Measurements from ENCODE around the gene PCDH10. TPM values are rescaled to one million over a fixed set of nuclear protein-coding genes. Genes with fewer than 3 reads are reported as not detected.

PCDH10 gene
- total and polyA plus RNA-seq, 2 donors (not counting 3 experiments of a cell fraction or from before 2014, with no cell fraction given): 56.5 to 91.0 TPM

GRCh38 chr4:133131829-133132460 lies 17.1 kb upstream of the PCDH10 start:
- Histone ChIP-seq H3K9ac (replicated peaks; ENCODE audit: extremely low read depth, insufficient read depth, low read length) (no peak overlapping the region), H3K27me3 (ENCODE audit: control insufficient read depth in 2 of 2, insufficient read depth in 2 of 2, low read length in 2 of 2) (no peaks in the 10 kb centered on the region), H3K9me1 (replicated peaks; ENCODE audit: control insufficient read depth, extremely low read depth, insufficient read depth, low read length) (no peaks in the 10 kb centered on the region), H3K27ac (ENCODE audit: insufficient read depth, low read depth, low read length) (no peak overlapping the region), H3K4me1 (ENCODE audit: control insufficient read depth, extremely low read depth, insufficient read depth, low read length) (peaks cover 17% of the 10 kb centered on the region), H3K36me3 (ENCODE audit: control insufficient read depth in 2 of 2, extremely low read depth in 1 of 2, insufficient read depth in 2 of 2, low read length in 2 of 2) (no peaks in the 10 kb centered on the region), H3K79me2 (ENCODE audit: control insufficient read depth, insufficient read depth, low read length) (no peaks in the 10 kb centered on the region), H4K20me1 (replicated peaks; ENCODE audit: control insufficient read depth, extremely low read depth, insufficient read depth, low read length) (no peaks in the 10 kb centered on the region), H2AFZ (ENCODE audit: low read depth, low read length) (peak overlapping the region; percentile 51), H3K9me3 (replicated peaks; ENCODE audit: control insufficient read depth, insufficient read depth, low read length) (no peaks in the 10 kb centered on the region), H3K4me2 (ENCODE audit: insufficient read depth, low read length) (no peak overlapping the region), H3K4me3 (replicated peaks in 1 of 3; ENCODE audit: insufficient read depth in 1 of 3, low read depth in 1 of 3, low read length in 3 of 3) (no peak overlapping the region)
- intact Hi-C loops (cut with micrococcal nuclease): loop anchor here (2.0 to 5.0 kb wide), 2 partner anchors 139 to 490 kb away; no protein-coding TSS in a partner anchor
- TF ChIP-seq CTCF (IDR thresholded peaks at IDR 0.05; ENCODE audit: extremely low read depth in 1 of 2, insufficient read depth in 1 of 2, low read depth in 1 of 2, low read length in 2 of 2): no peak
- no peak for TF ChIP-seq JUN (IDR thresholded peaks at IDR 0.05; ENCODE audit: borderline replicate concordance, insufficient read depth, insufficient read length, low read depth)
- BruUV-seq (replicated peaks): no TSS peak
- DNase-seq (ENCODE audit: low read depth, low spot score): peak; percentile 37
- dilution Hi-C loops (cut with MboI; ENCODE audit: extremely low pct_ligation_motif_present, low sequenced_read_pairs): no loop called here
- no peak for FAIRE-seq
- POLR2A ChIA-PET: no interaction called here
- CTCF ChIA-PET: interaction anchor here (0.6 to 1.3 kb wide), 2 partner anchors 15 to 22 kb away, joined by 3 to 5 read pairs; no protein-coding TSS in a partner anchor

GRCh38 chr4:133136833-133137232 lies 12.3 kb upstream of the PCDH10 start:
- FAIRE-seq (no peak), DNase-seq (ENCODE audit: low read depth, low spot score) (peak; percentile 35)
- Histone ChIP-seq H3K9me1 (replicated peaks; ENCODE audit: control insufficient read depth, extremely low read depth, insufficient read depth, low read length) (no peaks in the 10 kb centered on the region), H3K4me1 (ENCODE audit: control insufficient read depth, extremely low read depth, insufficient read depth, low read length) (peaks cover under 1% of the 10 kb centered on the region), H3K4me2 (ENCODE audit: insufficient read depth, low read length) (no peak overlapping the region), H3K9me3 (replicated peaks; ENCODE audit: control insufficient read depth, insufficient read depth, low read length) (no peaks in the 10 kb centered on the region), H3K27me3 (ENCODE audit: control insufficient read depth in 2 of 2, insufficient read depth in 2 of 2, low read length in 2 of 2) (no peaks in the 10 kb centered on the region), H3K36me3 (ENCODE audit: control insufficient read depth in 2 of 2, extremely low read depth in 1 of 2, insufficient read depth in 2 of 2, low read length in 2 of 2) (no peaks in the 10 kb centered on the region), H3K9ac (replicated peaks; ENCODE audit: extremely low read depth, insufficient read depth, low read length) (no peak overlapping the region), H3K27ac (ENCODE audit: insufficient read depth, low read depth, low read length) (no peak overlapping the region), H4K20me1 (replicated peaks; ENCODE audit: control insufficient read depth, extremely low read depth, insufficient read depth, low read length) (no peaks in the 10 kb centered on the region), H3K79me2 (ENCODE audit: control insufficient read depth, insufficient read depth, low read length) (no peaks in the 10 kb centered on the region), H3K4me3 (replicated peaks in 1 of 3; ENCODE audit: insufficient read depth in 1 of 3, low read depth in 1 of 3, low read length in 3 of 3) (no peak overlapping the region), H2AFZ (ENCODE audit: low read depth, low read length) (no peak overlapping the region)
- no TSS peak for BruUV-seq (replicated peaks)
- intact Hi-C loops (cut with micrococcal nuclease) (loop anchor here (2.0 kb wide), 1 partner anchor 296 kb away; no protein-coding TSS in a partner anchor), dilution Hi-C loops (cut with MboI; ENCODE audit: extremely low pct_ligation_motif_present, low sequenced_read_pairs) (no loop called here)
- no peak for TF ChIP-seq JUN (IDR thresholded peaks at IDR 0.05; ENCODE audit: borderline replicate concordance, insufficient read depth, insufficient read length, low read depth)
- no peak for TF ChIP-seq MYC (IDR thresholded peaks at IDR 0.05; ENCODE audit: low read depth, low read length)
- TF ChIP-seq EZH2 (IDR thresholded peaks at IDR 0.05; ENCODE audit: borderline replicate concordance, low read depth, low read length, severe bottlenecking): no peak
- no peak for TF ChIP-seq GATA2 (IDR thresholded peaks at IDR 0.05; ENCODE audit: insufficient read depth, insufficient read length, low read depth, low read length)
- TF ChIP-seq MAX (IDR thresholded peaks at IDR 0.05; ENCODE audit: insufficient read depth, insufficient read length): no peak
- TF ChIP-seq FOS (IDR thresholded peaks at IDR 0.05; ENCODE audit: borderline replicate concordance, insufficient read depth, low read length): no peak
- TF ChIP-seq POLR2AphosphoS5 (IDR thresholded peaks at IDR 0.05; ENCODE audit: insufficient read depth, low read depth, low read length): no peak
- TF ChIP-seq CTCF (IDR thresholded peaks at IDR 0.05; ENCODE audit: extremely low read depth in 1 of 2, insufficient read depth in 1 of 2, low read depth in 1 of 2, low read length in 2 of 2): no peak
- no peak for TF ChIP-seq POLR2A (IDR thresholded peaks at IDR 0.05; ENCODE audit: low read depth, low read length)
- POLR2A ChIA-PET: interaction anchor here (1.1 kb wide), 1 partner anchor 12 kb away, joined by 3 read pairs; the partner anchor contains the start of gene PCDH10
- CTCF ChIA-PET: interaction anchor here (0.6 to 2.1 kb wide), 13 partner anchors 8 to 498 kb away, joined by 3 to 26 read pairs (median 4); no protein-coding TSS in a partner anchor

All from endothelial cell of umbilical vein (primary cell).